Measurements from ENCODE around the gene GMCL2. TPM values are rescaled to one million over a fixed set of nuclear protein-coding genes. Genes with fewer than 3 reads are reported as not detected.

The GMCL2 gene
- total and polyA plus RNA-seq, 9 of the 15 experiments (the other 6 are each of a cell fraction or from before 2014, with no cell fraction given) = 0.04 TPM; not detected in 8

GRCh38 chr5:178232124-178232919 lies 45.2 kb upstream of the GMCL2 start, which contains the start of gene PHYKPL (continued):
- TF ChIP-seq PKNOX1 (IDR thresholded peaks at IDR 0.05) = no peak
- no peak for TF ChIP-seq EHMT2 (IDR thresholded peaks at IDR 0.05)
- no peak for TF ChIP-seq ZNF316 (IDR thresholded peaks at IDR 0.05)
- TF ChIP-seq MEIS2 (IDR thresholded peaks at IDR 0.05; ENCODE audit: partially characterized antibody) = no peak

- H3K79me2 ChIP-seq (ENCODE audit: control insufficient read depth, insufficient read depth, low read length) = peaks cover 35% of the 10 kb centered on the region
- TSS peak; percentile 41 for BruUV-seq (replicated peaks)
- intact Hi-C loops (cut with micrococcal nuclease) (no loop called here), in situ Hi-C loops (cut with MboI) (no loop called here)
- ATAC-seq (peak; percentile 4), FAIRE-seq (peak; percentile 51), DNase-seq (ENCODE audit: extremely low read depth in 1 of 4, low spot score in 3 of 4) (no peak)
- POLR2A ChIA-PET = interaction anchor here (0.6 to 13.2 kb wide), 8 partner anchors 8 to 429 kb away, joined by 3 to 162 read pairs (median 6); partner anchors contain the start of gene HNRNPAB
- CTCF ChIA-PET (ENCODE audit: low intra/inter-chr PET ratio) = no interaction called here
- peak overlapping the region; percentile 87 to 98 for H3K9ac ChIP-seq (ENCODE audit: insufficient read depth in 1 of 2, low read depth in 2 of 2, low read length in 2 of 2)
- WGBS (ENCODE audit: insufficient coverage, low coverage, missing lambda C conversion rate) = 0% methylated on average over 20 of the region's 21 CpGs
- no peaks in the 10 kb centered on the region for H3K27me3 ChIP-seq (ENCODE audit: control insufficient read depth in 2 of 2, insufficient read depth in 2 of 2, low read length in 2 of 2)
- H3K27ac ChIP-seq (ENCODE audit: extremely low read depth, low read depth, low read length) = peak overlapping the region; percentile 87
- H3K4me3 ChIP-seq = peak overlapping the region; percentile 93
- H3K36me3 ChIP-seq (ENCODE audit: control insufficient read depth, insufficient read depth, low read length) = peaks cover 47% of the 10 kb centered on the region
- H3K4me1 ChIP-seq (replicated peaks in 1 of 2; ENCODE audit: control insufficient read depth in 2 of 2, insufficient read depth in 2 of 2, low read length in 2 of 2) = peaks cover 25 to 39% of the 10 kb centered on the region in 2 experiments; a peak in 4 of 5 replicates
- H4K20me1 ChIP-seq (replicated peaks; ENCODE audit: control insufficient read depth, insufficient read depth, low read length) = no peaks in the 10 kb centered on the region
- H3K4me2 ChIP-seq (ENCODE audit: insufficient read depth, low read length) = peak overlapping the region; percentile 98
- H2AFZ ChIP-seq (ENCODE audit: low read depth, low read length) = peak overlapping the region; percentile 97
- H3K9me1 ChIP-seq (ENCODE audit: control insufficient read depth, insufficient read depth, low read length) = no peaks in the 10 kb centered on the region
- no peaks in the 10 kb centered on the region for H3K9me3 ChIP-seq (replicated peaks; ENCODE audit: control insufficient read depth, insufficient read depth, low read depth, low read length)
- 0 out of 2 replicates have a peak, but pooled peaks have one; percentile 36 for TF ChIP-seq FOXP1 (CRISPR knock-in tag; IDR thresholded peaks at IDR 0.05)
- TF ChIP-seq HSF4 (CRISPR knock-in tag; IDR thresholded peaks at IDR 0.05; ENCODE audit: borderline replicate concordance) = no peak
- TF ChIP-seq HDAC1 (IDR thresholded peaks at IDR 0.05) = peak in 1 of 2 experiments; percentile 44; a peak in 2 of 4 replicates
- 0 out of 2 replicates have a peak, but pooled peaks have one; percentile 56 for TF ChIP-seq ZNF282 (CRISPR knock-in tag; IDR thresholded peaks at IDR 0.05)
- TF ChIP-seq E2F6 (IDR thresholded peaks at IDR 0.05; ENCODE audit: borderline replicate concordance in 1 of 2, extremely low read depth in 1 of 2, insufficient read depth in 1 of 2, insufficient read length in 1 of 2, low read depth in 1 of 2, low read length in 1 of 2, poor library complexity in 1 of 2, severe bottlenecking in 1 of 2) = peak in 1 of 2 experiments; percentile 18
- TF ChIP-seq MYC (IDR thresholded peaks at IDR 0.05; ENCODE audit: low read depth, low read length) = no peak; the same call in 1 of the 2 replicates
- 0 out of 2 replicates have a peak, but pooled peaks have one; percentile 51 for TF ChIP-seq MYC (CRISPR knock-in tag; IDR thresholded peaks at IDR 0.05; ENCODE audit: borderline replicate concordance, low read depth)
- TF ChIP-seq CGGBP1 (CRISPR knock-in tag; IDR thresholded peaks at IDR 0.05) = no peak
These were observed 44.5 kb upstream of the GMCL2 start for GRCh38 chr5:178231539-178232123.

All from K562 (cell line).